GM23338 (cell line): ENCODE measurements around the gene TCFL5. TPM values are rescaled to one million over a fixed set of nuclear protein-coding genes. Genes with fewer than 3 reads are reported as not detected.

Source experiments
- ATAC-seq: fragments of 200-7000 bp; cut with Tn5 transposase; 3 replicates; pipeline ENCODE4 v1.9.1; 2020
- DNase-seq: peaks from one replicate; pipeline ENCODE4 v3.0.0-alpha.2; 2015; ENCODE audit warnings: low spot score
- H2AFZ ChIP-seq: fragments of 200-600 bp; sonication (generic); 2 replicates; pipeline ENCODE4 v1.8.0; 2016; ENCODE audit warnings: antibody characterized with exemption, mild to moderate bottlenecking, moderate library complexity
- H3F3A ChIP-seq: fragments of 200-600 bp; sonication (generic); replicated peaks from 2 replicates; pipeline ENCODE4 v1.8.0; 2017; ENCODE audit warnings: antibody characterized with exemption, mixed run types, low read depth
- H3K27ac ChIP-seq: fragments of 200-600 bp; sonication (generic); 2 replicates; pipeline ENCODE4 v1.6.1; 2016; ENCODE audit warnings: low read depth
- H3K27me3 ChIP-seq: fragments of 200-600 bp; sonication (generic); 2 replicates; pipeline ENCODE4 v1.8.0; 2016; ENCODE audit warnings: mild to moderate bottlenecking, mixed run types, moderate library complexity; ENCODE audit not compliant: insufficient read depth
- H3K36me3 ChIP-seq: fragments of 200-600 bp; sonication (generic); 2 replicates; pipeline ENCODE4 v1.8.0; 2016; ENCODE audit warnings: mild to moderate bottlenecking; ENCODE audit not compliant: insufficient read depth
- H3K4me1 ChIP-seq: fragments of 200-600 bp; sonication (generic); 2 replicates; pipeline ENCODE4 v1.8.0; 2016; ENCODE audit warnings: mild to moderate bottlenecking, moderate library complexity; ENCODE audit not compliant: insufficient read depth
- H3K4me2 ChIP-seq: fragments of 200-600 bp; sonication (generic); 2 replicates; pipeline ENCODE4 v1.7.1; 2017; ENCODE audit warnings: mixed run types
- H3K4me3 ChIP-seq: fragments of 200-600 bp; sonication (generic); 2 replicates; pipeline ENCODE4 v1.6.1; 2016; ENCODE audit warnings: mixed run types
- H3K79me2 ChIP-seq: fragments of 200-600 bp; sonication (generic); replicated peaks from 2 replicates; pipeline ENCODE4 v1.8.0; 2017; ENCODE audit warnings: mild to moderate bottlenecking; ENCODE audit not compliant: insufficient read depth
- H3K9me2 ChIP-seq: fragments of 200-600 bp; sonication (generic); 2 replicates; pipeline ENCODE4 v1.8.0; 2017; ENCODE audit not compliant: insufficient read depth
- H4K20me1 ChIP-seq: fragments of 200-600 bp; sonication (generic); replicated peaks from 2 replicates; pipeline ENCODE4 v1.8.0; 2017; ENCODE audit warnings: mild to moderate bottlenecking; ENCODE audit not compliant: insufficient read depth
- H3K27ac Mint-ChIP-seq: 2 replicates; pipeline ENCODE4 v1.8.0; 2020; ENCODE audit warnings: inconsistent platforms, mild to moderate bottlenecking, moderate library complexity, mixed read lengths
- H3K27me3 Mint-ChIP-seq: 3 replicates; pipeline ENCODE4 v1.8.0; 2022; ENCODE audit warnings: low read depth, mild to moderate bottlenecking, moderate library complexity, mixed read lengths, inconsistent platforms; ENCODE audit not compliant: insufficient read depth, poor library complexity
- H3K36me3 Mint-ChIP-seq: 3 replicates; pipeline ENCODE4 v1.8.0; 2021; ENCODE audit warnings: low read depth, mild to moderate bottlenecking, inconsistent platforms, moderate library complexity, mixed read lengths
- H3K4me1 Mint-ChIP-seq: 3 replicates; pipeline ENCODE4 v1.8.0; 2020; ENCODE audit warnings: mild to moderate bottlenecking, inconsistent platforms, mixed read lengths
- H3K4me3 Mint-ChIP-seq: 3 replicates; pipeline ENCODE4 v1.8.0; 2021; ENCODE audit warnings: moderate library complexity, mild to moderate bottlenecking, inconsistent platforms, mixed read lengths
- H3K9me3 Mint-ChIP-seq: 3 replicates; pipeline ENCODE4 v1.8.0; 2020; ENCODE audit warnings: moderate library complexity, mild to moderate bottlenecking, inconsistent platforms, mixed read lengths
- CREB1 ChIP-seq: fragments of 250-450 bp; sonication (Bioruptor Pico); IDR thresholded peaks from 2 replicates; pipeline ENCODE4 v1.5.0; 2020; ENCODE audit warnings: low read depth, mild to moderate bottlenecking, moderate library complexity
- EZH2 ChIP-seq: fragments of 200-600 bp; sonication (generic); IDR thresholded peaks from one replicate; pipeline ENCODE4 v1.8.0; 2017; ENCODE audit warnings: antibody characterized with exemption, mild to moderate bottlenecking, low read depth; ENCODE audit not compliant: unreplicated experiment
- EZH2phosphoT487 ChIP-seq: fragments of 200-600 bp; sonication (generic); IDR thresholded peaks from one replicate; pipeline ENCODE4 v1.8.1; 2018; ENCODE audit warnings: antibody characterized with exemption; ENCODE audit not compliant: unreplicated experiment
- NANOG ChIP-seq: IDR thresholded peaks from 2 replicates; pipeline ENCODE4 v1.6.1; 2016; ENCODE audit warnings: antibody characterized with exemption, borderline replicate concordance
- STAT1 ChIP-seq: IDR thresholded peaks from one replicate; pipeline ENCODE4 v1.6.1; 2016; ENCODE audit warnings: antibody characterized with exemption; ENCODE audit not compliant: unreplicated experiment
- ZNF114 ChIP-seq: fragments of 250-450 bp; sonication (Bioruptor Pico); IDR thresholded peaks from 2 replicates; pipeline ENCODE4 v1.5.0; 2020; ENCODE audit warnings: mild to moderate bottlenecking, moderate library complexity
- ZNF331 ChIP-seq: fragments of 250-450 bp; sonication (Bioruptor Pico); IDR thresholded peaks from 2 replicates; pipeline ENCODE4 v1.5.0; 2020; ENCODE audit warnings: low read depth, mild to moderate bottlenecking, moderate library complexity
- polyA plus RNA-seq: library from polyadenylated mRNA; unstranded; fragments of >200 nt; fragmentation: Nextera tagmentation; extraction: Ambion mirVana; gene quantifications from 2 replicates; pipeline ENCODE4 v1.2.1, GENCODE V29; 2016
- total RNA-seq: library from RNA; depleted of rRNA; stranded (reverse); fragments of >200 nt; shearing (Covaris generic); gene quantifications from 2 replicates; pipeline ENCODE4 v1.2.3, GENCODE V29; 2014
- TF ChIP-seq, protein P1 (sequence below): fragments of 250-450 bp; sonication (Bioruptor Pico); IDR thresholded peaks from 2 replicates; pipeline ENCODE4 v1.5.0; 2020; ENCODE audit warnings: mild to moderate bottlenecking, moderate library complexity
- TF ChIP-seq, protein P2 (sequence below), 2 experiments: fragments of 200-600 bp in 1 of 2; sonication (generic) in 1 of 2; conservative IDR thresholded peaks; 2 replicates each; pipeline versions ENCODE4 v1.5.1 to v1.6.1; 2016 to 2017; ENCODE audit warnings: antibody characterized with exemption in 2 of 2, low read depth in 2 of 2, mild to moderate bottlenecking in 2 of 2, moderate library complexity in 1 of 2
- TF ChIP-seq, protein P3 (sequence below): IDR thresholded peaks from one replicate; pipeline ENCODE4 v1.6.1; 2018; ENCODE audit warnings: antibody characterized with exemption; ENCODE audit not compliant: unreplicated experiment

Gene TCFL5
- total and polyA plus RNA-seq, 2 experiments from 2014 or later: 5.8 to 19.3 TPM

DNA sequence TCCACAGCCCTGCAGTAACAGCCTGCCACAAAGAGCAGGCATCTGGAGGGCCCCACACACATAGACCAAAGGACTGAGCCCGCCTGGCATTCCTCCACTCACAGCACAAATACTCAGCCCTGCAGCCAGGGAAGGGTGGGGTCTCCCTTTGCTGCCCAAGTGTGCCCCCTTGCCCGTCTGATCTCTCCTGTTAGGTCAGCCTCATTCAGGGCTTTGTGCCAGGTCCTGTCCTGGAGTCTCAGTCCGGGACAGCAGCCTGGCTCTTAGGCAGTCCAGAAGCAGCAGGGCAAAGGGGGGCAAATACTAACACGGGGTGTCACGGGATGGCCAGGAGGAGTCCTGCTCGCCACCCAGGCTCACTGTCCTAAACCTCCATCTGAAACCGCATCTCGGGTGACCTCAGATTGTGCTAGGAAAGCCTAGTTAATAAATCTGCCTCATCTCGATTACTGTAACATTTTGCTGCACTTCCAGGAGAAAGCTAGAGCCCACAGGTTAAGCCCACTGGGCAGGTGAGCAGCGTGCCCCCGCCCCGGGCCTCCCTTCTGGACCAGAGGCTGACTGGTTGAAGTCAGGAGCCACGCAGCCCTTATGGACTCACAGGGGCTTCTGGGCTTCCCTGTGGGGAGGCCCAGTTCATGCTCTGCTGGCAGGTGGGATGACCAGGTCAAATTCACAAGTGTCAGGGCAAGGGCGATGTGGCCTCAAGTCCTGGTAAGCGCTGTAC, 60.2 kb downstream of the TCFL5 start (continued):
- TF ChIP-seq, protein P1, sequence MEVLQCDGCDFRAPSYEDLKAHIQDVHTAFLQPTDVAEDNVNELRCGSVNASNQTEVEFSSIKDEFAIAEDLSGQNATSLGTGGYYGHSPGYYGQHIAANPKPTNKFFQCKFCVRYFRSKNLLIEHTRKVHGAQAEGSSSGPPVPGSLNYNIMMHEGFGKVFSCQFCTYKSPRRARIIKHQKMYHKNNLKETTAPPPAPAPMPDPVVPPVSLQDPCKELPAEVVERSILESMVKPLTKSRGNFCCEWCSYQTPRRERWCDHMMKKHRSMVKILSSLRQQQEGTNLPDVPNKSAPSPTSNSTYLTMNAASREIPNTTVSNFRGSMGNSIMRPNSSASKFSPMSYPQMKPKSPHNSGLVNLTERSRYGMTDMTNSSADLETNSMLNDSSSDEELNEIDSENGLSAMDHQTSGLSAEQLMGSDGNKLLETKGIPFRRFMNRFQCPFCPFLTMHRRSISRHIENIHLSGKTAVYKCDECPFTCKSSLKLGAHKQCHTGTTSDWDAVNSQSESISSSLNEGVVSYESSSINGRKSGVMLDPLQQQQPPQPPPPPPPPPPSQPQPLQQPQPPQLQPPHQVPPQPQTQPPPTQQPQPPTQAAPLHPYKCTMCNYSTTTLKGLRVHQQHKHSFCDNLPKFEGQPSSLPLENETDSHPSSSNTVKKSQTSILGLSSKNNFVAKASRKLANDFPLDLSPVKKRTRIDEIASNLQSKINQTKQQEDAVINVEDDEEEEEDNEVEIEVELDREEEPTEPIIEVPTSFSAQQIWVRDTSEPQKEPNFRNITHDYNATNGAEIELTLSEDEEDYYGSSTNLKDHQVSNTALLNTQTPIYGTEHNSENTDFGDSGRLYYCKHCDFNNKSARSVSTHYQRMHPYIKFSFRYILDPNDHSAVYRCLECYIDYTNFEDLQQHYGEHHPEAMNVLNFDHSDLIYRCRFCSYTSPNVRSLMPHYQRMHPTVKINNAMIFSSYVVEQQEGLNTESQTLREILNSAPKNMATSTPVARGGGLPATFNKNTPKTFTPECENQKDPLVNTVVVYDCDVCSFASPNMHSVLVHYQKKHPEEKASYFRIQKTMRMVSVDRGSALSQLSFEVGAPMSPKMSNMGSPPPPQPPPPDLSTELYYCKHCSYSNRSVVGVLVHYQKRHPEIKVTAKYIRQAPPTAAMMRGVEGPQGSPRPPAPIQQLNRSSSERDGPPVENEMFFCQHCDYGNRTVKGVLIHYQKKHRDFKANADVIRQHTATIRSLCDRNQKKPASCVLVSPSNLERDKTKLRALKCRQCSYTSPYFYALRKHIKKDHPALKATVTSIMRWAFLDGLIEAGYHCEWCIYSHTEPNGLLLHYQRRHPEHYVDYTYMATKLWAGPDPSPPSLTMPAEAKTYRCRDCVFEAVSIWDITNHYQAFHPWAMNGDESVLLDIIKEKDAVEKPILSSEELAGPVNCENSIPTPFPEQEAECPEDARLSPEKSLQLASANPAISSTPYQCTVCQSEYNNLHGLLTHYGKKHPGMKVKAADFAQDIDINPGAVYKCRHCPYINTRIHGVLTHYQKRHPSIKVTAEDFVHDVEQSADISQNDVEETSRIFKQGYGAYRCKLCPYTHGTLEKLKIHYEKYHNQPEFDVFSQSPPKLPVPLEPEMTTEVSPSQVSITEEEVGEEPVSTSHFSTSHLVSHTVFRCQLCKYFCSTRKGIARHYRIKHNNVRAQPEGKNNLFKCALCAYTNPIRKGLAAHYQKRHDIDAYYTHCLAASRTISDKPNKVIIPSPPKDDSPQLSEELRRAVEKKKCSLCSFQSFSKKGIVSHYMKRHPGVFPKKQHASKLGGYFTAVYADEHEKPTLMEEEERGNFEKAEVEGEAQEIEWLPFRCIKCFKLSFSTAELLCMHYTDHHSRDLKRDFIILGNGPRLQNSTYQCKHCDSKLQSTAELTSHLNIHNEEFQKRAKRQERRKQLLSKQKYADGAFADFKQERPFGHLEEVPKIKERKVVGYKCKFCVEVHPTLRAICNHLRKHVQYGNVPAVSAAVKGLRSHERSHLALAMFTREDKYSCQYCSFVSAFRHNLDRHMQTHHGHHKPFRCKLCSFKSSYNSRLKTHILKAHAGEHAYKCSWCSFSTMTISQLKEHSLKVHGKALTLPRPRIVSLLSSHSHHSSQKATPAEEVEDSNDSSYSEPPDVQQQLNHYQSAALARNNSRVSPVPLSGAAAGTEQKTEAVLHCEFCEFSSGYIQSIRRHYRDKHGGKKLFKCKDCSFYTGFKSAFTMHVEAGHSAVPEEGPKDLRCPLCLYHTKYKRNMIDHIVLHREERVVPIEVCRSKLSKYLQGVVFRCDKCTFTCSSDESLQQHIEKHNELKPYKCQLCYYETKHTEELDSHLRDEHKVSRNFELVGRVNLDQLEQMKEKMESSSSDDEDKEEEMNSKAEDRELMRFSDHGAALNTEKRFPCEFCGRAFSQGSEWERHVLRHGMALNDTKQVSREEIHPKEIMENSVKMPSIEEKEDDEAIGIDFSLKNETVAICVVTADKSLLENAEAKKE: no peak
- no peak for TF ChIP-seq NANOG

DNA sequence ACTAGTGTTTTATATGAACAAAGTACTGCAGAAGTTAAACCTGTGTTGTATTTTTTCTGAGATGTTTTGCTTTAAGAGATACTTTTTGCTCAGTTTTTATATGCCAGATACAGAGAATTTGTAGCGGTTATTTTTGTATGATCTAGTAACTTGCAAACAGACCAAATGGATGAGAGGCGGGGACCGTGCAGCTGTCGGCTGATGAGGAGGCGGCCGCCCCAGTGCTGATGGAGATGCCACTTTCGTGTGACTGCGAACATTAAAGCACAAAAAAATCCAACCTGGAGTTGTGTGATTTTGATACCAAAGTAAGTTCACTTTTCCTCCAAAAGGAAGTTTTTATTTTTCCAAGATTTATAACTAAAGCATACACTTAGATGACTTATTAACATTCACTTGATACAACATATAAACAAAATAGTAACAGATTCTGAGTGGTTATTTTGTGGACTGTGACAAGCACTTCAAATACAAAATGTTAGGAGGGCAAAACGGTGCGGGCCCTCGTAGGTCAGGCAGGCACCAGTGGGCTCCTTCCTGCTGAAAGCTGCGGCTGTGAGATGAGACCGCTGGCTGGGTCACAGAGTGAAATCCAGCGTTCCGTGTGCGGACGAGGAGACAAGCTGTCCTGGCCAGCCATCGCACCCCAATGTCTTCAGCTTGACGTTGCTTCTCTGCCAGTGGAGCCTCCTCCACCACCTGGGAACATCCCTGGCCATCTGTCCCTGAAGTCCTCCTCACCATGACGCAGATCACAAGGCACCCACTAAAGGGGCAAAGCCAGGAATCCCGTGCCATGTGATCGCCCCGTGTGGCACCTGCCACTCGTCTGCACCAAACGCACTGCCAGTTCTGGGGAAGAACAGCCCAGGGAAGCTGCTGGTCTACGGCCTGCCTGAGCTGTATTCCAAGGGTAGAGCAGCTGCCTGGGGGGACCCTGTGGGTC, 61.0 kb downstream of the TCFL5 start:
- Histone ChIP-seq H3K4me1 (peaks cover 12% of the 10 kb centered on the region; the same call in 1 of the 2 replicates), H3K9me2 (no peaks in the 10 kb centered on the region), H3K79me2 (no peaks in the 10 kb centered on the region), H3K4me2 (no peak overlapping the region), H3F3A (peaks cover 12% of the 10 kb centered on the region; the same call in 1 of the 2 replicates), H4K20me1 (peaks cover 3% of the 10 kb centered on the region), H3K27ac (no peak overlapping the region), H2AFZ (no peak overlapping the region), H3K4me3 (no peak overlapping the region), H3K27me3 (peaks cover 13% of the 10 kb centered on the region), H3K36me3 (peaks cover 7% of the 10 kb centered on the region; the same call in 1 of the 2 replicates)
- Mint-ChIP-seq H3K27me3 (peaks cover 36% of the 10 kb centered on the region), H3K36me3 (peaks cover 30% of the 10 kb centered on the region), H3K9me3 (no peaks in the 10 kb centered on the region), H3K4me1 (peaks cover 3% of the 10 kb centered on the region; the same call in 1 of the 3 replicates), H3K27ac (no peak overlapping the region), H3K4me3 (no peak overlapping the region)
- ATAC-seq (no peak), DNase-seq (no peak)
- TF ChIP-seq CREB1 (CRISPR knock-in tag): no peak
- TF ChIP-seq EZH2: no peak
- TF ChIP-seq, protein P2, sequence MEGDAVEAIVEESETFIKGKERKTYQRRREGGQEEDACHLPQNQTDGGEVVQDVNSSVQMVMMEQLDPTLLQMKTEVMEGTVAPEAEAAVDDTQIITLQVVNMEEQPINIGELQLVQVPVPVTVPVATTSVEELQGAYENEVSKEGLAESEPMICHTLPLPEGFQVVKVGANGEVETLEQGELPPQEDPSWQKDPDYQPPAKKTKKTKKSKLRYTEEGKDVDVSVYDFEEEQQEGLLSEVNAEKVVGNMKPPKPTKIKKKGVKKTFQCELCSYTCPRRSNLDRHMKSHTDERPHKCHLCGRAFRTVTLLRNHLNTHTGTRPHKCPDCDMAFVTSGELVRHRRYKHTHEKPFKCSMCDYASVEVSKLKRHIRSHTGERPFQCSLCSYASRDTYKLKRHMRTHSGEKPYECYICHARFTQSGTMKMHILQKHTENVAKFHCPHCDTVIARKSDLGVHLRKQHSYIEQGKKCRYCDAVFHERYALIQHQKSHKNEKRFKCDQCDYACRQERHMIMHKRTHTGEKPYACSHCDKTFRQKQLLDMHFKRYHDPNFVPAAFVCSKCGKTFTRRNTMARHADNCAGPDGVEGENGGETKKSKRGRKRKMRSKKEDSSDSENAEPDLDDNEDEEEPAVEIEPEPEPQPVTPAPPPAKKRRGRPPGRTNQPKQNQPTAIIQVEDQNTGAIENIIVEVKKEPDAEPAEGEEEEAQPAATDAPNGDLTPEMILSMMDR (conservative IDR thresholded peaks at IDR 0.05; ENCODE audit: low read depth in 2 of 2): no peak
- TF ChIP-seq ZNF114 (CRISPR knock-in tag): no peak
- TF ChIP-seq EZH2phosphoT487: no peak
- TF ChIP-seq STAT1: no peak
- no peak for TF ChIP-seq NANOG
- no peak for TF ChIP-seq ZNF331 (CRISPR knock-in tag)
- TF ChIP-seq, protein P3, sequence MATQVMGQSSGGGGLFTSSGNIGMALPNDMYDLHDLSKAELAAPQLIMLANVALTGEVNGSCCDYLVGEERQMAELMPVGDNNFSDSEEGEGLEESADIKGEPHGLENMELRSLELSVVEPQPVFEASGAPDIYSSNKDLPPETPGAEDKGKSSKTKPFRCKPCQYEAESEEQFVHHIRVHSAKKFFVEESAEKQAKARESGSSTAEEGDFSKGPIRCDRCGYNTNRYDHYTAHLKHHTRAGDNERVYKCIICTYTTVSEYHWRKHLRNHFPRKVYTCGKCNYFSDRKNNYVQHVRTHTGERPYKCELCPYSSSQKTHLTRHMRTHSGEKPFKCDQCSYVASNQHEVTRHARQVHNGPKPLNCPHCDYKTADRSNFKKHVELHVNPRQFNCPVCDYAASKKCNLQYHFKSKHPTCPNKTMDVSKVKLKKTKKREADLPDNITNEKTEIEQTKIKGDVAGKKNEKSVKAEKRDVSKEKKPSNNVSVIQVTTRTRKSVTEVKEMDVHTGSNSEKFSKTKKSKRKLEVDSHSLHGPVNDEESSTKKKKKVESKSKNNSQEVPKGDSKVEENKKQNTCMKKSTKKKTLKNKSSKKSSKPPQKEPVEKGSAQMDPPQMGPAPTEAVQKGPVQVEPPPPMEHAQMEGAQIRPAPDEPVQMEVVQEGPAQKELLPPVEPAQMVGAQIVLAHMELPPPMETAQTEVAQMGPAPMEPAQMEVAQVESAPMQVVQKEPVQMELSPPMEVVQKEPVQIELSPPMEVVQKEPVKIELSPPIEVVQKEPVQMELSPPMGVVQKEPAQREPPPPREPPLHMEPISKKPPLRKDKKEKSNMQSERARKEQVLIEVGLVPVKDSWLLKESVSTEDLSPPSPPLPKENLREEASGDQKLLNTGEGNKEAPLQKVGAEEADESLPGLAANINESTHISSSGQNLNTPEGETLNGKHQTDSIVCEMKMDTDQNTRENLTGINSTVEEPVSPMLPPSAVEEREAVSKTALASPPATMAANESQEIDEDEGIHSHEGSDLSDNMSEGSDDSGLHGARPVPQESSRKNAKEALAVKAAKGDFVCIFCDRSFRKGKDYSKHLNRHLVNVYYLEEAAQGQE: no peak
